ENCODE measurements around the gene ATP6V1G2.
A peak's percentile ranks its signal among the peaks of the same experiment; 100 is the strongest.
"Not testable (repeated sequence)": the region's sequence is repeated elsewhere in the genome, so short reads cannot be mapped to it uniquely, and the experiment has no call there.

ATP6V1G2 gene

GRCh38 chr6:31528821-31529328, 17.5 kb downstream of the ATP6V1G2 start, which contains the start of gene MCCD1:
Gene MCCD1 (plus strand): TSS chr6:31528962. CDS start chr6:31529015, 53 bp downstream.
- DNase-seq, result no peak

- DNase-seq, result no peak
These were observed 18.1 kb downstream of the ATP6V1G2 start for GRCh38 chr6:31528307-31528777.

- DNase-seq, result no peak
These were observed 20.3 kb downstream of the ATP6V1G2 start for GRCh38 chr6:31525932-31526591.

GRCh38 chr6:31525553-31525931, 20.9 kb downstream of the ATP6V1G2 start:
- no peak for DNase-seq

GRCh38 chr6:31521835-31522234, 24.6 kb downstream of the ATP6V1G2 start:
- no peak for DNase-seq

GRCh38 chr6:31513456-31514165, 32.8 kb downstream of the ATP6V1G2 start:
- no peak for DNase-seq

- no peak for DNase-seq
These were observed 36.4 kb downstream of the ATP6V1G2 start for GRCh38 chr6:31510007-31510406.

- not testable (repeated sequence) for DNase-seq
These were observed 37.4 kb downstream of the ATP6V1G2 start for GRCh38 chr6:31509036-31509435.

GRCh38 chr6:31502586-31502985, 43.8 kb downstream of the ATP6V1G2 start:
- DNase-seq, result no peak

GRCh38 chr6:31499648-31500047, 46.8 kb downstream of the ATP6V1G2 start:
- not testable (repeated sequence) for DNase-seq

- DNase-seq, result no peak
These were observed 47.7 kb downstream of the ATP6V1G2 start for GRCh38 chr6:31498748-31499147.

- peak in 1 of 2 experiments; percentile 37 for DNase-seq
These were observed 48.6 kb downstream of the ATP6V1G2 start, which contains the start of gene MICB for GRCh38 chr6:31497531-31498476. Gene MICB (plus strand): TSS chr6:31498145. CDS start chr6:31498194, 49 bp downstream.

GRCh38 chr6:31496826-31497225, 49.6 kb downstream of the ATP6V1G2 start:
- not testable (repeated sequence) for DNase-seq

- DNase-seq, result no peak
These were observed 50.8 kb downstream of the ATP6V1G2 start for GRCh38 chr6:31495580-31495979.
